Measurements from ENCODE around the gene SLC22A17.
A peak's percentile ranks its signal among the peaks of the same experiment; 100 is the strongest.
"Not testable (repeated sequence)": the region's sequence is repeated elsewhere in the genome, so short reads cannot be mapped to it uniquely, and the experiment has no call there.

The SLC22A17 gene

GRCh38 chr14:23352506-23353432 is at the start of gene SLC22A17:
Gene SLC22A17, minus strand, starts transcription at chr14:23352887.
- Mint-ChIP-seq H3K27ac (peak within 1 kb of the TSS; percentile 10), H3K4me3 (peak within 1 kb of the TSS; percentile 84), H3K4me1 (peaks cover 26% of the 10 kb centered on the region), H3K9me3 (peaks cover 11% of the 10 kb centered on the region), H3K36me3 (ENCODE audit: low read depth) (peaks cover 31% of the 10 kb centered on the region), H3K27me3 (ENCODE audit: low read depth, poor library complexity) (peaks cover 33% of the 10 kb centered on the region)
- DNase-seq: peak; percentile 78
- TF ChIP-seq CTCF (IDR thresholded peaks at IDR 0.05): peak; percentile 12

- Mint-ChIP-seq H3K27ac (peak overlapping the region; percentile 5), H3K27me3 (ENCODE audit: low read depth, poor library complexity) (peaks cover 40% of the 10 kb centered on the region), H3K4me1 (peaks cover 41% of the 10 kb centered on the region), H3K4me3 (no peak overlapping the region), H3K9me3 (no peaks in the 10 kb centered on the region), H3K36me3 (ENCODE audit: low read depth) (no peaks in the 10 kb centered on the region)
- no peak for DNase-seq
- no peak for TF ChIP-seq CTCF (IDR thresholded peaks at IDR 0.05)
These were observed 48.6 kb upstream of the SLC22A17 start for GRCh38 chr14:23401291-23401690.

GRCh38 chr14:23400496-23401149 is 47.9 kb upstream of the SLC22A17 start:
- not testable (repeated sequence) for H3K27ac Mint-ChIP-seq; H3K36me3 Mint-ChIP-seq (ENCODE audit: low read depth); H3K4me3 Mint-ChIP-seq; DNase-seq; H3K9me3 Mint-ChIP-seq
- Mint-ChIP-seq H3K27me3 (ENCODE audit: low read depth, poor library complexity) (peaks cover 34% of the 10 kb centered on the region), H3K4me1 (peaks cover 35% of the 10 kb centered on the region)

- H3K36me3 Mint-ChIP-seq (ENCODE audit: low read depth): no peaks in the 10 kb centered on the region
- H3K27me3 Mint-ChIP-seq (ENCODE audit: low read depth, poor library complexity): peaks cover 26% of the 10 kb centered on the region
- no peak overlapping the region for H3K4me3 Mint-ChIP-seq
- no peak overlapping the region for H3K27ac Mint-ChIP-seq
- no peaks in the 10 kb centered on the region for H3K9me3 Mint-ChIP-seq
- DNase-seq: no peak
- no peak for TF ChIP-seq CTCF (IDR thresholded peaks at IDR 0.05)
- H3K4me1 Mint-ChIP-seq: peaks cover 35% of the 10 kb centered on the region
These were observed 46.9 kb upstream of the SLC22A17 start for GRCh38 chr14:23399591-23399990.

- Mint-ChIP-seq H3K4me1 (peaks cover 35% of the 10 kb centered on the region), H3K4me3 (no peak overlapping the region), H3K27me3 (ENCODE audit: low read depth, poor library complexity) (peaks cover 25% of the 10 kb centered on the region), H3K36me3 (ENCODE audit: low read depth) (no peaks in the 10 kb centered on the region), H3K27ac (no peak overlapping the region), H3K9me3 (no peaks in the 10 kb centered on the region)
- DNase-seq: no peak
- TF ChIP-seq CTCF (IDR thresholded peaks at IDR 0.05): no peak
These were observed 46.4 kb upstream of the SLC22A17 start for GRCh38 chr14:23399136-23399535.

GRCh38 chr14:23398348-23398747 is 45.7 kb upstream of the SLC22A17 start:
- Mint-ChIP-seq H3K36me3 (ENCODE audit: low read depth) (no peaks in the 10 kb centered on the region), H3K4me3 (no peak overlapping the region), H3K27me3 (ENCODE audit: low read depth, poor library complexity) (peaks cover 20% of the 10 kb centered on the region), H3K4me1 (peaks cover 32% of the 10 kb centered on the region), H3K9me3 (no peaks in the 10 kb centered on the region), H3K27ac (peak overlapping the region; percentile 17)
- no peak for TF ChIP-seq CTCF (IDR thresholded peaks at IDR 0.05)
- no peak for DNase-seq

Data from nephron progenitor cell (in vitro differentiated cells).